Measurements from ENCODE around the gene CD83. TPM values are rescaled to one million over a fixed set of nuclear protein-coding genes. Genes with fewer than 3 reads are reported as not detected.

The CD83 gene
- total RNA-seq, 2 experiments from 2014 or later, result 5.5 to 6.4 TPM

DNA sequence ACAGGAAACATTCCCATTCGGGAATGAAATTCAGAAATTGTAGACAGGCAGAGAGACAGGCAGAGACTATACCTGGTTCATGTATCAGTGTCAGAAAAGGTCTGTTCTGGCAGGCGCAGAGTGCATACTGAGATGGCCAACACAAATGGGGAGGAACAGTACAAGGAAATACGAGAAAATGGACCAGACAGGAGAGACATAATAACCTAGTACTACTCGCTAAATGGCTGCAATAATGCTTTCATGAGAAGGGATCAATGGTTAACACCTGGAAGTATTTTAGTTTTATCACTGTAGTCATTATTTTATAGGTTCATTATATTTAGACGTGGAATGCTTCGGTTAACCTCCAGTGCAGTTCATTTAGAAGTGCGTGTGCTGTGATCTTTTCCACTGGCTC, 58.9 kb downstream of the CD83 start:
- no peak overlapping the region for H3K4me3 Mint-ChIP-seq
- DNase-seq, result no peak
- ChIA-PET CTCF (no interaction called here), POLR2A (no interaction called here)
- no peaks in the 10 kb centered on the region for H3K36me3 Mint-ChIP-seq (ENCODE audit: low read depth)
- no peaks in the 10 kb centered on the region for H3K27me3 Mint-ChIP-seq
- peaks cover 3% of the 10 kb centered on the region for H3K4me1 Mint-ChIP-seq
- peaks cover 2% of the 10 kb centered on the region for H3K9me3 Mint-ChIP-seq
- H3K27ac Mint-ChIP-seq, result no peak overlapping the region

DNA sequence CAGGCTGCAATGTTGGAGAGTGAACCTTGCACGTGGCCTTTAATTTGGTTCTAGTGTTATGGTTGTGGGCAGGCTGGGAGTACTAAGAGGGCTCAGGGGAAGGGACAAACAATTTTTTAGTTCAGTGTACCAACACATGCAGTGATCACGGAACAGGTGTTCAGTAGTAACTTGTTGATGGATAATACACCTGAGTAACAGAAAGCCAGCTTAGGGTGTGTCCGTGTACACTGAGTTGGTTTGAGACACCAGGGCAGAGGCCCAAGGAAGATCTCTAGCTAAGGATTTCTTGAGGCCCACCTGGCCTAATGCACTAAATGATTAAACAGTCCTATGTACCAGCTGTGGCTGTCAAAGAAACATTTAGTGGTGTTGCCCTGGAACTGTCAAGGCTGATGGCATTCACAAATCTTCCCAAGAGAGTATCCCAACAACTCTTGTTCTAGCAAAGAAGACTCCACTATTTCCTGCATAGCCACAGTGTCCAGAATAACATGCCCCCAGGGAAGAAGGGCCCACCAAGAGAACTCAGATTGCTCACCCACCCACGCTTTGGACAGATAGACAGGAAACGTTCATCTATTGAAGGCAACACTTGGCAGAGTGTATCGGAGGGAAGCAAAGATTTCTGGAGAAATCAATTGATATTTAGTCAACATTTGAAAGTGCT, 60.0 kb downstream of the CD83 start:
- POLR2A ChIA-PET, result no interaction called here
- no peaks in the 10 kb centered on the region for H3K36me3 Mint-ChIP-seq (ENCODE audit: low read depth)

DNA sequence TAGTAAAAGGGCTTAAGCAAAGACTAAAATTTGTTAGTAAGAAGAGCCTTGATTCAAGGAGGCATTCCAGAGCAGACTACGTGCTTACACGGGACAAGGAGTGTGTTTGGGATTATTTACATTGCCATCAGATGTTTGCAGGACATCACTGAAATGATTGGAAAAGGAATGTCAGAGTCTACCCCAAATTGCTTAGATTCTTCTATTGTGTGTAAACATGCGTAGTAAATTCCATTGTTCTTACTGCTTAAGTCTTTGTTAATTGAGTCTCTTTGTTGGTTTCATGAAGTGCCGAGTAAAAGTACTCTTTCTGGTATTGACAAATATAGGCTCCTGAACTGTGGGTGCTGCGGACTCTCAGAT, 60.5 kb downstream of the CD83 start:
- Mint-ChIP-seq H3K27me3 (no peaks in the 10 kb centered on the region), H3K36me3 (ENCODE audit: low read depth) (no peaks in the 10 kb centered on the region), H3K4me1 (peaks cover 3% of the 10 kb centered on the region), H3K27ac (no peak overlapping the region), H3K9me3 (no peaks in the 10 kb centered on the region), H3K4me3 (no peak overlapping the region)
- ChIA-PET CTCF (no interaction called here), POLR2A (no interaction called here)
- no peak for DNase-seq

More for the DNA sequence above, 60.0 kb downstream of the CD83 start:
- Mint-ChIP-seq H3K27me3 (no peaks in the 10 kb centered on the region), H3K27ac (no peak overlapping the region), H3K9me3 (no peaks in the 10 kb centered on the region), H3K4me3 (no peak overlapping the region), H3K4me1 (peaks cover 3% of the 10 kb centered on the region)
- no peak for DNase-seq
- CTCF ChIA-PET, result no interaction called here

DNA sequence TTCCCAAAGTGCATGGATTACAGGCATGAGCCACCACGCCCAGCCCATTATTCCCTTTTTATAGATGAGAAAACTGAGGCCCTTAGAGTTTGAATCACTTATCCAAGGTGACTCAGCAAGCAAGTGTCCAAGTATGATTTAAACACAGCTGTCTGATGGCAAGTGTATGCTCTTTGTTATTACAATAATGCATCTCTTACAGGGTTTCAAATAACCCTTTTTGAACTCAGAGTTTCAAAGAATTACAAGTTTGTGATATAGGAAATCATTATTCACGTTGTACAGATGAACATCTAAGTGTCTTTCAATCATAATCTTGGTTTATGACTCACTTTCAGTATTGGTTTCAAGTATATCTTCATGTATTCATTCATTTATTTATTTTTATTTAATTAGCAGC, 63.0 kb downstream of the CD83 start:
- CTCF ChIA-PET, result interaction anchor here (0.6 to 1.1 kb wide), 2 partner anchors 23 to 682 kb away, joined by 3 read pairs; no protein-coding TSS in a partner anchor
- Mint-ChIP-seq H3K27ac (no peak overlapping the region), H3K27me3 (no peaks in the 10 kb centered on the region), H3K36me3 (ENCODE audit: low read depth) (no peaks in the 10 kb centered on the region), H3K4me1 (peaks cover 3% of the 10 kb centered on the region), H3K4me3 (no peak overlapping the region), H3K9me3 (no peaks in the 10 kb centered on the region)
- DNase-seq, result no peak
- POLR2A ChIA-PET, result interaction anchor here (0.5 kb wide), 1 partner anchor 18 kb away, joined by 3 read pairs; no protein-coding TSS in a partner anchor

DNA sequence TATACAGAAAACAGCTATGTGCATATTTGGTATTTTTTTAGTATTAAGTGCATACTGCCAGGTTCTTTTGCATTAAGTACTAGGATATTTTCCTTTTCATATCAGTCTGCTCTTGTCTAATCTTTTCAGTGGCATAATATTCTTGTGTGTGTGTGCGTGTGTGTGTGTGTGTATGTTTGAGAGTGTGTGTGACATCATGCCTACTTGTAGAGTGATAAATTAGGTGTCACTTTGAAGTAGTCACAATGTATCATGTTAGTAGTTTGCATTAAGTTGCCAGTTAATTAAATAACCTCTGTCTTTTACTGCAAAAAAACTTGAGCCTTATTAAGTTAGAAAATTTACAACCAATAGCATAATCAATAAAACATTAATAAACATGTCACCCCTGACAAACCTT, 65.3 kb downstream of the CD83 start:
- ChIA-PET CTCF (interaction anchor here (0.7 kb wide), 1 partner anchor 75 kb away, joined by 4 read pairs; no protein-coding TSS in a partner anchor), POLR2A (no interaction called here)
- Mint-ChIP-seq H3K27me3 (no peaks in the 10 kb centered on the region), H3K36me3 (ENCODE audit: low read depth) (no peaks in the 10 kb centered on the region), H3K9me3 (no peaks in the 10 kb centered on the region), H3K27ac (no peak overlapping the region), H3K4me1 (peaks cover 3% of the 10 kb centered on the region), H3K4me3 (no peak overlapping the region)
- DNase-seq, result no peak

Other genes with a start within 250 kb of the CD83 start
- gene RNF182, start 192.8 kb upstream of the CD83 start, total RNA-seq, result not detected

All from activated CD4-positive, alpha-beta memory T cell treated with anti-CD3 and anti-CD28 coated beads, Interleukin-2, amount 10 ng/mL, durations not matched to agents 7 days and 5 days (primary cell).